HL-60/S4 (cell line): ENCODE data around the gene CACNA1C.

ENCODE experiments used
- in situ Hi-C: fragments of 300-500 bp; cut with MboI; formaldehyde crosslinking; loops from 2 replicates; pipeline ENCODE4 v1.14.3; 2022; ENCODE audit warnings: low sequenced_read_pairs

Gene CACNA1C

GRCh38 chr12:2302711-2303580, 250.2 kb downstream of the CACNA1C start:
- in situ Hi-C loops: no loop called here

GRCh38 chr12:2304223-2304622, 251.4 kb downstream of the CACNA1C start:
- in situ Hi-C loops: no loop called here

GRCh38 chr12:2306012-2306411, 253.2 kb downstream of the CACNA1C start:
- in situ Hi-C loops: no loop called here

GRCh38 chr12:2306735-2307134, 253.9 kb downstream of the CACNA1C start:
- in situ Hi-C loops: no loop called here

GRCh38 chr12:2307550-2307949, 254.8 kb downstream of the CACNA1C start:
- in situ Hi-C loops: no loop called here

GRCh38 chr12:2309647-2310046, 256.9 kb downstream of the CACNA1C start:
- in situ Hi-C loops: no loop called here

- in situ Hi-C loops: no loop called here
These were observed 258.4 kb downstream of the CACNA1C start for GRCh38 chr12:2311020-2311778.

GRCh38 chr12:2312175-2312574, 259.4 kb downstream of the CACNA1C start:
- in situ Hi-C loops: no loop called here

- in situ Hi-C loops: no loop called here
These were observed 260.0 kb downstream of the CACNA1C start for GRCh38 chr12:2312770-2313169.

- in situ Hi-C loops: no loop called here
These were observed 261.7 kb downstream of the CACNA1C start for GRCh38 chr12:2314492-2314891.

GRCh38 chr12:2317772-2318171, 265.0 kb downstream of the CACNA1C start:
- in situ Hi-C loops: no loop called here

GRCh38 chr12:2318286-2318685, 265.5 kb downstream of the CACNA1C start:
- in situ Hi-C loops: no loop called here

GRCh38 chr12:2319136-2319535, 266.3 kb downstream of the CACNA1C start:
- in situ Hi-C loops: no loop called here

- in situ Hi-C loops: no loop called here
These were observed 267.1 kb downstream of the CACNA1C start for GRCh38 chr12:2319737-2320506.

- in situ Hi-C loops: no loop called here
These were observed 268.1 kb downstream of the CACNA1C start for GRCh38 chr12:2320841-2321240.

GRCh38 chr12:2322554-2323120, 269.9 kb downstream of the CACNA1C start:
- in situ Hi-C loops: no loop called here

- in situ Hi-C loops: no loop called here
These were observed 270.9 kb downstream of the CACNA1C start for GRCh38 chr12:2323532-2324255.

GRCh38 chr12:2324387-2324786, 271.6 kb downstream of the CACNA1C start:
- in situ Hi-C loops: no loop called here

- in situ Hi-C loops: no loop called here
These were observed 272.7 kb downstream of the CACNA1C start for GRCh38 chr12:2325519-2325918.

- in situ Hi-C loops: no loop called here
These were observed 273.7 kb downstream of the CACNA1C start for GRCh38 chr12:2326470-2326869.
